Endothelial cell of umbilical vein (primary cell): ENCODE data around the gene HINFP. TPM values are rescaled to one million over a fixed set of nuclear protein-coding genes. Genes with fewer than 3 reads are reported as not detected.

Experiments
- polyA plus RNA-seq, 4 experiments: library from polyadenylated mRNA; depleted of rRNA in 3 of 4; stranded (reverse) in 3 of 4; unstranded in 1 of 4; fragments of >200 nt; gene quantifications; 2 replicates each; pipeline versions ENCODE4 v1.2.1 to v1.2.3, GENCODE V29; 2011 to 2012; ENCODE audit warnings: missing spikeins in 1 of 4
- total RNA-seq: library from RNA; stranded (reverse); gene quantifications from 2 replicates; pipeline ENCODE4 v1.2.3, GENCODE V29; 2021

Gene HINFP
- total and polyA plus RNA-seq, 2 donors (not counting 3 experiments of a cell fraction or from before 2014, with no cell fraction given): 30.8 to 33.4 TPM

Other genes with a start within 250 kb of the HINFP start
- gene CXCR5, start 237.7 kb upstream of the HINFP start, total RNA-seq: not detected in 2 replicates
- gene CXCR5, start 237.7 kb upstream of the HINFP start, polyA plus RNA-seq: not detected in 2 replicates
- gene BCL9L, start 195.7 kb upstream of the HINFP start, total RNA-seq: 44.7 and 48.8 TPM in 2 replicates
- gene BCL9L, start 195.7 kb upstream of the HINFP start, polyA plus RNA-seq: 7.3 and 10.2 TPM in 2 replicates
- not detected in 2 replicates for gene UPK2, start 165.3 kb upstream of the HINFP start, total RNA-seq
- 0.11 and 0.13 TPM in 2 replicates for gene UPK2, start 165.3 kb upstream of the HINFP start, polyA plus RNA-seq
- not detected in 2 replicates for gene FOXR1, start 149.8 kb upstream of the HINFP start, total RNA-seq
- not detected in 2 replicates for gene FOXR1, start 149.8 kb upstream of the HINFP start, polyA plus RNA-seq
- 39.0 and 41.8 TPM in 2 replicates for gene CENATAC, start 123.4 kb upstream of the HINFP start, total RNA-seq
- gene CENATAC, start 123.4 kb upstream of the HINFP start, polyA plus RNA-seq: 14.2 and 14.6 TPM in 2 replicates
- gene RPS25, start 103.2 kb upstream of the HINFP start, total RNA-seq: 992 and 1,027 TPM in 2 replicates
- gene RPS25, start 103.2 kb upstream of the HINFP start, polyA plus RNA-seq: 579 and 887 TPM in 2 replicates
- 64.2 and 79.3 TPM in 2 replicates for gene TRAPPC4, start 102.8 kb upstream of the HINFP start, total RNA-seq
- gene TRAPPC4, start 102.8 kb upstream of the HINFP start, polyA plus RNA-seq: 180 and 224 TPM in 2 replicates
- 19.9 and 21.5 TPM in 2 replicates for gene SLC37A4, start 90.7 kb upstream of the HINFP start, total RNA-seq
- gene SLC37A4, start 90.7 kb upstream of the HINFP start, polyA plus RNA-seq: 36.5 and 41.9 TPM in 2 replicates
- 286 and 302 TPM in 2 replicates for gene HYOU1, start 64.4 kb upstream of the HINFP start, total RNA-seq
- gene HYOU1, start 64.4 kb upstream of the HINFP start, polyA plus RNA-seq: 318 and 355 TPM in 2 replicates
- 27.0 and 31.0 TPM in 2 replicates for gene VPS11, start 53.8 kb upstream of the HINFP start, total RNA-seq
- 25.4 and 26.4 TPM in 2 replicates for gene VPS11, start 53.8 kb upstream of the HINFP start, polyA plus RNA-seq
- gene HMBS, start 36.7 kb upstream of the HINFP start, total RNA-seq: 13.5 and 16.1 TPM in 2 replicates
- 23.9 and 24.8 TPM in 2 replicates for gene HMBS, start 36.7 kb upstream of the HINFP start, polyA plus RNA-seq
- 48.4 and 62.0 TPM in 2 replicates for gene DPAGT1, start 19.7 kb upstream of the HINFP start, total RNA-seq
- 203 and 212 TPM in 2 replicates for gene DPAGT1, start 19.7 kb upstream of the HINFP start, polyA plus RNA-seq
- gene C2CD2L, start 14.2 kb upstream of the HINFP start, total RNA-seq: 10.4 and 10.5 TPM in 2 replicates
- 9.1 and 10.2 TPM in 2 replicates for gene C2CD2L, start 14.2 kb upstream of the HINFP start, polyA plus RNA-seq
- gene ABCG4, start 27.5 kb downstream of the HINFP start, total RNA-seq: 0.67 and 1.7 TPM in 2 replicates
- gene ABCG4, start 27.5 kb downstream of the HINFP start, polyA plus RNA-seq: 1.0 TPM in 2 replicates
- gene NLRX1, start 47.1 kb downstream of the HINFP start, total RNA-seq: 14.6 and 15.1 TPM in 2 replicates
- 15.5 and 18.3 TPM in 2 replicates for gene NLRX1, start 47.1 kb downstream of the HINFP start, polyA plus RNA-seq
- gene NHERF4, start 63.9 kb downstream of the HINFP start, total RNA-seq: not detected in 2 replicates
- gene NHERF4, start 63.9 kb downstream of the HINFP start, polyA plus RNA-seq: not detected in 2 replicates
- 40.1 and 41.5 TPM in 2 replicates for gene CBL, start 84.8 kb downstream of the HINFP start, total RNA-seq
- 12.5 and 15.5 TPM in 2 replicates for gene CBL, start 84.8 kb downstream of the HINFP start, polyA plus RNA-seq
- 1,012 and 1,027 TPM in 2 replicates for gene MCAM, start 195.6 kb downstream of the HINFP start, total RNA-seq
- 2,543 and 3,419 TPM in 2 replicates for gene MCAM, start 195.6 kb downstream of the HINFP start, polyA plus RNA-seq
- 37.9 and 40.1 TPM in 2 replicates for gene RNF26, start 212.9 kb downstream of the HINFP start, total RNA-seq
- gene RNF26, start 212.9 kb downstream of the HINFP start, polyA plus RNA-seq: 41.6 and 43.8 TPM in 2 replicates
- gene C1QTNF5, start 219.3 kb downstream of the HINFP start, total RNA-seq: 126 and 130 TPM in 2 replicates
- 201 and 228 TPM in 2 replicates for gene C1QTNF5, start 219.3 kb downstream of the HINFP start, polyA plus RNA-seq
- gene MFRP, start 225.1 kb downstream of the HINFP start, total RNA-seq: not detected in 2 replicates
- 0.03 and 0.08 TPM in 2 replicates for gene MFRP, start 225.1 kb downstream of the HINFP start, polyA plus RNA-seq